SJSA1 (cell line): ENCODE data around the gene KCTD18. TPM values are rescaled to one million over a fixed set of nuclear protein-coding genes. Genes with fewer than 3 reads are reported as not detected.

Experiments
- DNase-seq, 2 experiments: peaks; one replicate each; pipeline ENCODE4 v3.0.0-alpha.2; 2015 to 2020; ENCODE audit warnings: low spot score in 2 of 2, low read depth in 1 of 2
- H3K27ac ChIP-seq: fragments of 250-450 bp; sonication (Bioruptor Pico); 2 replicates; pipeline ENCODE4 v1.5.1; 2020; ENCODE audit warnings: mild to moderate bottlenecking, moderate library complexity
- H3K27me3 ChIP-seq: fragments of 250-450 bp; sonication (Bioruptor Pico); replicated peaks from 2 replicates; pipeline ENCODE4 v1.5.1; 2020; ENCODE audit warnings: mild to moderate bottlenecking, moderate library complexity
- H3K36me3 ChIP-seq: fragments of 250-450 bp; sonication (Bioruptor Pico); 2 replicates; pipeline ENCODE4 v1.5.1; 2020; ENCODE audit warnings: mild to moderate bottlenecking
- H3K4me1 ChIP-seq: fragments of 250-450 bp; sonication (Bioruptor Pico); replicated peaks from 2 replicates; pipeline ENCODE4 v1.6.1; 2021; ENCODE audit warnings: mild to moderate bottlenecking
- H3K4me3 ChIP-seq: fragments of 250-450 bp; sonication (Bioruptor Pico); 2 replicates; pipeline ENCODE4 v1.5.1; 2020; ENCODE audit warnings: mild to moderate bottlenecking
- H3K9me3 ChIP-seq: fragments of 250-450 bp; sonication (Bioruptor Pico); replicated peaks from 2 replicates; pipeline ENCODE4 v1.5.1; 2020; ENCODE audit warnings: mild to moderate bottlenecking
- total RNA-seq: library from RNA; depleted of rRNA; stranded (reverse); fragments of >200 nt; shearing (Covaris generic); gene quantifications from 2 replicates; pipeline ENCODE4 v1.2.3, GENCODE V29; 2014

KCTD18 gene
- total RNA-seq, 1 experiment from 2014 or later = 16.3 TPM

GRCh38 chr2:200459101-200459500 is 50.8 kb downstream of the KCTD18 start:
- H3K4me1 ChIP-seq = peaks cover 11% of the 10 kb centered on the region
- H3K9me3 ChIP-seq = no peaks in the 10 kb centered on the region
- H3K27me3 ChIP-seq = no peaks in the 10 kb centered on the region
- DNase-seq = no peak
- H3K36me3 ChIP-seq = peaks cover 58% of the 10 kb centered on the region
- H3K4me3 ChIP-seq = no peak overlapping the region
- no peak overlapping the region for H3K27ac ChIP-seq

GRCh38 chr2:200456567-200456966 is 53.3 kb downstream of the KCTD18 start:
- Histone ChIP-seq H3K9me3 (no peaks in the 10 kb centered on the region), H3K27me3 (no peaks in the 10 kb centered on the region), H3K4me1 (peaks cover 11% of the 10 kb centered on the region), H3K36me3 (peaks cover 50% of the 10 kb centered on the region), H3K27ac (no peak overlapping the region), H3K4me3 (no peak overlapping the region)
- no peak for DNase-seq

- H3K4me1 ChIP-seq = peaks cover 11% of the 10 kb centered on the region
- no peaks in the 10 kb centered on the region for H3K9me3 ChIP-seq
- no peak overlapping the region for H3K27ac ChIP-seq
- H3K36me3 ChIP-seq = peaks cover 44% of the 10 kb centered on the region
- H3K4me3 ChIP-seq = no peak overlapping the region
- no peaks in the 10 kb centered on the region for H3K27me3 ChIP-seq
- no peak for DNase-seq
Measured at GRCh38 chr2:200455958-200456421, 53.9 kb downstream of the KCTD18 start.

GRCh38 chr2:200454927-200455801 is 54.7 kb downstream of the KCTD18 start:
- peaks cover 11% of the 10 kb centered on the region for H3K4me1 ChIP-seq
- no peaks in the 10 kb centered on the region for H3K9me3 ChIP-seq
- peak in 1 of 2 experiments; percentile 29 for DNase-seq
- no peak overlapping the region for H3K4me3 ChIP-seq
- no peak overlapping the region for H3K27ac ChIP-seq
- peaks cover 46% of the 10 kb centered on the region for H3K36me3 ChIP-seq
- no peaks in the 10 kb centered on the region for H3K27me3 ChIP-seq

- Histone ChIP-seq H3K36me3 (peaks cover 47% of the 10 kb centered on the region), H3K4me1 (peaks cover 11% of the 10 kb centered on the region), H3K9me3 (no peaks in the 10 kb centered on the region), H3K4me3 (no peak overlapping the region), H3K27me3 (no peaks in the 10 kb centered on the region), H3K27ac (no peak overlapping the region)
- no peak for DNase-seq
Measured at GRCh38 chr2:200453853-200454534, 55.9 kb downstream of the KCTD18 start.

- Histone ChIP-seq H3K4me3 (no peak overlapping the region), H3K4me1 (peaks cover 11% of the 10 kb centered on the region), H3K27me3 (no peaks in the 10 kb centered on the region), H3K36me3 (peaks cover 54% of the 10 kb centered on the region), H3K9me3 (no peaks in the 10 kb centered on the region), H3K27ac (no peak overlapping the region)
- no peak for DNase-seq
Measured at GRCh38 chr2:200453142-200453852, 56.6 kb downstream of the KCTD18 start.

GRCh38 chr2:200452377-200452776 is 57.5 kb downstream of the KCTD18 start:
- Histone ChIP-seq H3K27me3 (no peaks in the 10 kb centered on the region), H3K4me3 (no peak overlapping the region), H3K9me3 (no peaks in the 10 kb centered on the region), H3K4me1 (peaks cover 11% of the 10 kb centered on the region), H3K36me3 (peaks cover 55% of the 10 kb centered on the region), H3K27ac (no peak overlapping the region)
- no peak for DNase-seq

- H3K4me1 ChIP-seq = peaks cover 15% of the 10 kb centered on the region
- no peak for DNase-seq
- H3K9me3 ChIP-seq = no peaks in the 10 kb centered on the region
- peaks cover 55% of the 10 kb centered on the region for H3K36me3 ChIP-seq
- no peaks in the 10 kb centered on the region for H3K27me3 ChIP-seq
- no peak overlapping the region for H3K27ac ChIP-seq
- no peak overlapping the region for H3K4me3 ChIP-seq
Measured at GRCh38 chr2:200451511-200451910, 58.4 kb downstream of the KCTD18 start.

- H3K27ac ChIP-seq = no peak overlapping the region
- H3K27me3 ChIP-seq = no peaks in the 10 kb centered on the region
- peaks cover 55% of the 10 kb centered on the region for H3K36me3 ChIP-seq
- peaks cover 9% of the 10 kb centered on the region for H3K4me1 ChIP-seq
- no peak for DNase-seq
- H3K4me3 ChIP-seq = no peak overlapping the region
- H3K9me3 ChIP-seq = no peaks in the 10 kb centered on the region
Measured at GRCh38 chr2:200450288-200450687, 59.6 kb downstream of the KCTD18 start.

GRCh38 chr2:200449149-200449548 is 60.7 kb downstream of the KCTD18 start:
- peaks cover 4% of the 10 kb centered on the region for H3K4me1 ChIP-seq
- DNase-seq = no peak
- no peaks in the 10 kb centered on the region for H3K9me3 ChIP-seq
- no peaks in the 10 kb centered on the region for H3K27me3 ChIP-seq
- peaks cover 56% of the 10 kb centered on the region for H3K36me3 ChIP-seq
- H3K27ac ChIP-seq = no peak overlapping the region
- H3K4me3 ChIP-seq = no peak overlapping the region

GRCh38 chr2:200448455-200448854 is 61.4 kb downstream of the KCTD18 start:
- DNase-seq = no peak
- peaks cover 56% of the 10 kb centered on the region for H3K36me3 ChIP-seq
- H3K27me3 ChIP-seq = no peaks in the 10 kb centered on the region
- H3K4me1 ChIP-seq = peaks cover 8% of the 10 kb centered on the region
- no peak overlapping the region for H3K4me3 ChIP-seq
- no peak overlapping the region for H3K27ac ChIP-seq
- H3K9me3 ChIP-seq = no peaks in the 10 kb centered on the region

GRCh38 chr2:200447139-200447855 is 62.6 kb downstream of the KCTD18 start:
- no peaks in the 10 kb centered on the region for H3K9me3 ChIP-seq
- no peak overlapping the region for H3K27ac ChIP-seq
- H3K36me3 ChIP-seq = peaks cover 56% of the 10 kb centered on the region
- no peaks in the 10 kb centered on the region for H3K27me3 ChIP-seq
- H3K4me3 ChIP-seq = no peak overlapping the region
- peak in 1 of 2 experiments; percentile 48 for DNase-seq
- H3K4me1 ChIP-seq = peaks cover 19% of the 10 kb centered on the region

GRCh38 chr2:200446612-200447011 is 63.3 kb downstream of the KCTD18 start:
- H3K27ac ChIP-seq = no peak overlapping the region
- H3K4me1 ChIP-seq = peaks cover 26% of the 10 kb centered on the region

More at GRCh38 chr2:200446612-200447011, 63.3 kb downstream of the KCTD18 start:
- no peaks in the 10 kb centered on the region for H3K27me3 ChIP-seq
- no peak overlapping the region for H3K4me3 ChIP-seq
- H3K9me3 ChIP-seq = no peaks in the 10 kb centered on the region
- DNase-seq = no peak
- peaks cover 56% of the 10 kb centered on the region for H3K36me3 ChIP-seq
